ENCODE results near the gene PDXK.

DNA sequence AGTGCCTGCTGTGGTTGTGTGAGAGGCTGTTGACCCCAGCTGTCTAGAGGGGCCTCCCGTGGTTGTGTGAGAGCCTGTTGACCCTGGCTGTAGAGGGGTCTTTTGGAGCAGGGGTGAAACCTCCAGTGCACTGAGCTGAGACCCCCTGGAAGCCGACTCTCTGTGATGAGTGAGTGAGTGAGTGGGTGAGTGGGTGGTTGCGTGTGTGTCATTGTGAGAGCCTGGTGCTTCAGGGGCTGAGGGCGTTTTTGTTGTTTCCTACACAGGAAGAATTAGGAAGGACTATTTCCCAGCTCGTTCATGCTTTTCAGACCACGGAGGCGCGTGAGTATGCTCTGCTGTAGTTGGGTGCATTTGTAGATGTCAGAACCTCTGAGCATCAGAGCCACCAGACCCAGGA, 73.5 kb downstream of the PDXK start:
- no peak for TF ChIP-seq CTCF (IDR thresholded peaks at IDR 0.05; ENCODE audit: insufficient read depth, low read length, poor library complexity, severe bottlenecking)
- TF ChIP-seq EZH2phosphoT487 (conservative IDR thresholded peaks at IDR 0.05; ENCODE audit: low read length): no peak
